HUES6 (cell line): ENCODE data around the gene FAAP100.
"Not testable (repeated sequence)": the region's sequence is repeated elsewhere in the genome, so short reads cannot be mapped to it uniquely, and the experiment has no call there.

Experiments
- H3K27ac ChIP-seq: 2 replicates; pipeline ENCODE4 v1.7.0; 2013; ENCODE audit warnings: low read depth, mild to moderate bottlenecking, low read length, inconsistent platforms
- H3K27me3 ChIP-seq: 2 replicates; pipeline ENCODE4 v1.6.1; 2013; ENCODE audit warnings: low read length; ENCODE audit not compliant: control insufficient read depth, insufficient read depth
- H3K36me3 ChIP-seq: 2 replicates; pipeline ENCODE4 v1.6.1; 2013; ENCODE audit warnings: low read length; ENCODE audit not compliant: control insufficient read depth, insufficient read depth
- H3K4me1 ChIP-seq: 2 replicates; pipeline ENCODE4 v1.6.1; 2013; ENCODE audit warnings: low read length; ENCODE audit not compliant: control insufficient read depth, insufficient read depth
- H3K4me3 ChIP-seq: 2 replicates; pipeline ENCODE4 v1.5.1; 2013; ENCODE audit warnings: low read depth, low read length
- H3K9ac ChIP-seq: one replicate; pipeline ENCODE4 v1.6.1; 2013; ENCODE audit warnings: mild to moderate bottlenecking, low read length
- H3K9me3 ChIP-seq: 2 replicates; pipeline ENCODE4 v1.6.1; 2013; ENCODE audit warnings: low read depth, low read length; ENCODE audit not compliant: control insufficient read depth, insufficient read depth

FAAP100 gene, protein sequence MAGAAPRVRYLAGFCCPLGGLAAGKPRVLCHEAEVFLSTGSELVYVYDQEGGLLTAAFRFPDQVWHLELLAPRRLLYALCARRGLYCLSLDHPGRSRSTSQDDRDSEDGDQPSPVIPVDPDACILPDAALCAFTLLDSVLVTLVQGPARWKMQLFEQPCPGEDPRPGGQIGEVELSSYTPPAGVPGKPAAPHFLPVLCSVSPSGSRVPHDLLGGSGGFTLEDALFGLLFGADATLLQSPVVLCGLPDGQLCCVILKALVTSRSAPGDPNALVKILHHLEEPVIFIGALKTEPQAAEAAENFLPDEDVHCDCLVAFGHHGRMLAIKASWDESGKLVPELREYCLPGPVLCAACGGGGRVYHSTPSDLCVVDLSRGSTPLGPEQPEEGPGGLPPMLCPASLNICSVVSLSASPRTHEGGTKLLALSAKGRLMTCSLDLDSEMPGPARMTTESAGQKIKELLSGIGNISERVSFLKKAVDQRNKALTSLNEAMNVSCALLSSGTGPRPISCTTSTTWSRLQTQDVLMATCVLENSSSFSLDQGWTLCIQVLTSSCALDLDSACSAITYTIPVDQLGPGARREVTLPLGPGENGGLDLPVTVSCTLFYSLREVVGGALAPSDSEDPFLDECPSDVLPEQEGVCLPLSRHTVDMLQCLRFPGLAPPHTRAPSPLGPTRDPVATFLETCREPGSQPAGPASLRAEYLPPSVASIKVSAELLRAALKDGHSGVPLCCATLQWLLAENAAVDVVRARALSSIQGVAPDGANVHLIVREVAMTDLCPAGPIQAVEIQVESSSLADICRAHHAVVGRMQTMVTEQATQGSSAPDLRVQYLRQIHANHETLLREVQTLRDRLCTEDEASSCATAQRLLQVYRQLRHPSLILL

DNA sequence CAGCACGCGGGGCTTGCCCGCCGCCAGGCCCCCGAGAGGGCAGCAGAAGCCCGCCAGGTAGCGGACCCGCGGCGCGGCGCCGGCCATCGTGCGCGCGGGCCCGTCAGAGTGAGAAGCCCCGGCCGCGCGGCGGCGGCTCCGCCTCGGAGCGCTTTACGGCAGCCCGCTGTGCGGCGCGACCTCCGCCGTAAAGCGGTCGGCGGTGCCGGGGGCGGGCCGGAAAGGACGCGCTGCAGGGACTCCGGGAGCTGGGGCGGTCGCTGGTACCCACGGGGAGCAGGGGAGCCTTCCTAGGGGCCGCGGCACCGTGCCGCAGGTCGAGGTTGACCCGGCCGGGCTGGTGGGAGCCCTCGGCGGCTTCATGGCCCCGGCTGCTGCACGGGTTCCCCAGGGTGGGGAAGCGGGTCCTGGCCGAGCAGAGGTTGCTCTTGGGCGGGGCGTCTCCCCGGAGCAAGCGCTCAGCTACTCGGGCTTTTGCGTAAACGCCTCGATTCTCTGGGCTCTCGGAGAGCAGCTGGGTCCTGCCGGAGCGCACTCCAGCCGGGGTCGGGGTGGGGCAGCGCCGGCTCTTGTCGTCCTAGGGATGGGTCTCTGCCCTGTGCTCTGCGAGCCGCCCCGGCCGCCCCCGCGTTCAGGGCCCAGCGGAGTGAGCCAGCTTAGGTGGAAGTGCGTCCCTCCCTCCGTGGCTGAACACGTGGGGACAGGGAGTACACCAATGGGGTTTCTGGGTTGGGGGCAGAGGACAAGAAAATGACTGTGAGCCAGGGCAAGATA is at the start of gene FAAP100:
FAAP100 (minus strand) TSS at position 110 of the 774 bp plus-strand sequence; CDS start at position 87, 23 bp downstream.
- Histone ChIP-seq H3K27ac (peak within 1 kb of the TSS; percentile 52; the same call in 1 of the 2 replicates), H3K4me3 (peak within 1 kb of the TSS; percentile 91), H3K4me1 (peaks cover 15% of the 10 kb centered on the region), H3K9me3 (no peaks in the 10 kb centered on the region), H3K36me3 (peaks cover 31% of the 10 kb centered on the region), H3K27me3 (no peaks in the 10 kb centered on the region), H3K9ac (peak within 1 kb of the TSS; percentile 77)

DNA sequence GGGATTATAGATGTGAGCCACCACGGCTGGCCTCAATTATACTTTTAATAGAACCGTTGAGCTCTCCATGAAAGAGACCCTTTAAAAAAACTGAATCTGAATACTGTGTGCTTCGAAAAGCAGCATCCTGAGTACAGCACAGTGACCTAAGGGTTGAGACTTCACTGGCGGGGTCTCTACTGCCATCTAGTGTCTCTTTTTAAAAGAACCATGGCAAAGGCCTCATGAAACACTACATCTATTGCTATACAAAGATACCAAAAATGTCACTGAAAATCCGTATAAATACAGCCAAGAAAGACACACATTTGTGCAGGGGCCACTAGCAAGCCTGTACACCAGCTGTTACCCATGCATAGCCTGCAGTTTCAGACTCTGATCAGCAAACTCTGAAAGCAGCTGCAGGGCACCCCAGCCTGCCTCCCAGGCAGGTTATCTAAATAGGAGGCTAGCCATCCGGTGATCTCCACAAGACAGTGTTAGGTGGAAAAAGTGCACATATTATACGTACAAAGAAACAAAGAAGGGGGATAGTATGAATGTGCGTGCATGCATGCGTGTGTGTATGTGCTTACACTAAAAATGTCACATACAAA is 49.5 kb upstream of the FAAP100 start:
- no peak overlapping the region for H3K27ac ChIP-seq
- H3K27me3 ChIP-seq = no peaks in the 10 kb centered on the region
- H3K9me3 ChIP-seq = no peaks in the 10 kb centered on the region
- H3K4me3 ChIP-seq = no peak overlapping the region
- H3K4me1 ChIP-seq = no peaks in the 10 kb centered on the region
- no peak overlapping the region for H3K9ac ChIP-seq
- H3K36me3 ChIP-seq = peaks cover 76% of the 10 kb centered on the region

DNA sequence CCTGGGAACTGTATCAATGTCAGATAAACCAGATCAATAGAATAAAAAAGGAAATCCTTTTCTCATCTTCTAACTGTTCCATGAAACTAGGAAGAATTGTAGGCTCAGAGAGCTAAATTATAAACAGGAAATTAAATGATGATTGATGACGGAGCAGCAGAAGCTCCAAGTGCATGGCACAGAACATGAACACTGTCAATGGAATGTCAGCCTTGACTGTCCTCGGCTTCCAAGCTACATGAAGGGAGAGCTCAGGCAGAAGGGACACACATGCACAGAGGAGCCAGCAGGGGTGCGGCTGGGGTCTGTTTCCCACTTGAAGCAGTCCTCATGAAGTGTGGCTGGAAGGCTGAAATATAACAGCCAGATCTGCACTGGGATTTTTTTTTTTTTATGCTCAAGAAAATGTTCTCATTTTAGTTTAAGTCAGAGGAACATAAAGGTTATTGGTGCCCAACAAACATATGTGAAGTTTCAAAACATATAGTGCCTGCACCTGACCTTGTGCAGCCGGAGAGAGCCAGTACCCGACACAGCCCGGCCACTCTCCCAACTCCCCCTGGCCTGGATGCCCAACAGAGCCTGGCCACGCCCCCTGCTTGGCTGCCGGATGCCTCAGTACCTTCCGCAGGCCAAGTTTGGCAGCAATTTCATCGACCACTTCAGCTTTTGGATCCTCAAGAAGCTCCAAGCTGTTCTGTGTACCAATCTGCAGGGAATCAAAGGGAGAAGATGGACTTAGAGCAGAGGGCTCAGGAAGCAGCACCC is 47.8 kb upstream of the FAAP100 start:
- H3K9ac ChIP-seq = no peak overlapping the region
- no peaks in the 10 kb centered on the region for H3K9me3 ChIP-seq
- H3K36me3 ChIP-seq = peaks cover 84% of the 10 kb centered on the region
- H3K27ac ChIP-seq = no peak overlapping the region
- H3K4me3 ChIP-seq = no peak overlapping the region
- H3K27me3 ChIP-seq = no peaks in the 10 kb centered on the region
- no peaks in the 10 kb centered on the region for H3K4me1 ChIP-seq

DNA sequence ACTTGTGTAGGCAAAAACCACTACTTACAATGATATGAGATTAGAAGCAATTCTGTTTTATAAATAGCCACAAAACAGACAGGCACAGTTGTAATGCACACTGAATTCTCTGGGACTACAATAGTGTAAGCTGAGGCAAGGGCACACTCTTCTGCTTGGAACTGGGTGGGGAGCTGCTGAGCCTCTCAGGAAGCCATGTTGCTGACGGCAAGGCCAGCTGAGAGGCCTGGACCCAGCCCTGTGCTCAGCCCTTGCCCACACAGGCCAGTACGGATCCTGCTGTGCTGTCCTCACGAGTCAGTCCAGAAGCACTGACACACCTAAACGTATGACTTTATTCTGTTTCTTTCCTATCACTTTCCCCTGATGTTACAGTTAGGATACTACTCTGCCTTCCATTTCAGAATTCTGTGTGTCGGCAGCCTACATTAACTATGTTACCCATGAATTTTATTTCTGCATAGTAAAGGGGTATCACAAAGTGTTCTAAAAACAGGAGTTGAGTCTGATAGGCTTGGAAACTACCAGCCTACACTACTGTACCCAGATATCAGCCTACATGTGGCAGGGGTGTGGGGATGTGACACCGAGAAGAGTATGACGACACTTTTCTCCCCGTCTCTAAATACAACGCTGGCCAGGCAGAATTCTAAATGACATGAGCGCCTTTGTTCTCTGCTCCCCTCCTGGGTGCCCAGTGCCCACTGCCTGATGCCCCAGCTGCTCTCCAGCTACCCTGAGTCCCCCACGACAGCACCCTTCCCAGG is 41.1 kb upstream of the FAAP100 start:
- H3K27me3 ChIP-seq = no peaks in the 10 kb centered on the region
- no peak overlapping the region for H3K27ac ChIP-seq
- H3K36me3 ChIP-seq = peaks cover 88% of the 10 kb centered on the region
- H3K9ac ChIP-seq = no peak overlapping the region
- H3K4me3 ChIP-seq = no peak overlapping the region
- no peaks in the 10 kb centered on the region for H3K9me3 ChIP-seq
- H3K4me1 ChIP-seq = no peaks in the 10 kb centered on the region

DNA sequence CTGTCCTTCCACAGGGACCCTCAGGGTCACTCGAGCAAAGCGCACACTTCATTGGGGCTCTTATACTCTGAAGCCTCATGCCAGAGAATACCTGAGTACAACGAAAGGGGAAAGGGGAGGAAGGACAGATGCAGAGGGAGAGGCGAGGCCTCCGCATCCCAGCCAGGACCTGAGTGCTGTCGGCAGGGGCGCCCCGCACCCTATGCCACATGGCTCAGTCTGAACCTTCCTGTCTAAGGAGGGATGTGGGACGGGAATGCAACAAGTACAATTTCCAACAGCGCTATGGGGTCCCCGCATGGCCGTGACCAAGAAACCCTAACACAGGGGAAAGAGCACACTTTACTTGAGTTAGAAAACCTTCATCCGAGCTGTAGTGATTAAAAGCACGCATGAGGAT is 39.8 kb upstream of the FAAP100 start:
- Histone ChIP-seq H3K4me3 (no peak overlapping the region), H3K9ac (no peak overlapping the region), H3K27me3 (no peaks in the 10 kb centered on the region), H3K36me3 (peaks cover 88% of the 10 kb centered on the region), H3K4me1 (no peaks in the 10 kb centered on the region), H3K27ac (no peak overlapping the region), H3K9me3 (no peaks in the 10 kb centered on the region)

DNA sequence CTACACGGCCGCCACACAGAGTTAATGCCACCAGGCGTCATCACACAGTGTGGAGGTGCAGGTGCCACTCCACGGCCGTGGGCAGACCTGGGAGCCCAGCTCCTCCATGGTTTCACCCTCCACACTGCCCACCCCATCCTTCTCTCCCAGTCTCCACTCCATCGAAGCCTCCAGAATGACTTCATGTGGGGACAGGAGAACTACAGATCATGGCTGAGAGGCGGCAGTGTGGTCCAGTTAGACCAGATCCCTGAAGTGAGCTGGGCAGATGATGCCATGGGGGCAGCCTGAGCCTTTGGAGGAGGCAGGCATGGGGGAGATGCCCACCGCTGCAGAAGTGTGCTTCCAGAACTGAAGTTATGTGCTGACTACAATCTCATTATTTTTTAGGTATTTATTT is 38.0 kb upstream of the FAAP100 start:
- Histone ChIP-seq H3K9me3 (no peaks in the 10 kb centered on the region), H3K4me3 (no peak overlapping the region), H3K4me1 (no peaks in the 10 kb centered on the region), H3K9ac (no peak overlapping the region), H3K27ac (no peak overlapping the region), H3K36me3 (peaks cover 90% of the 10 kb centered on the region), H3K27me3 (no peaks in the 10 kb centered on the region)

DNA sequence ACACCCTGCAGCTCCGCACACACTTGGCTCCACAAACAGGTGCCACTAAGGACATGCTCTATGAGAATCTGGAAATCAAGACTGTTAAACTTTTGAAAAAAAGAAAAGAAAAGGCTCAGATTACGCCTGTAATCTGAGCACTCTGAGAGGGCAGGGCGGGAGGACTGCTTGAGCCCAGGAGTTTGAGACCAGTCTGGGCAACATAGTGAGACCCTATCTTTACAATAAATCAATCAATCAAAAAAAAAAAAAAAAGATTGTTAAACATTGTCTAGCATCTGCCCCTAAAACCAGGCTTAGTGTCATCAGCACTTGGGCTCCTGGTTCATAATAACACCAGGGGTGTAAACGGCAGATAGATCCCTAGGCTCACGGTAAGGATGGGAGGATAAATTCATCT is 37.5 kb upstream of the FAAP100 start:
- no peaks in the 10 kb centered on the region for H3K27me3 ChIP-seq
- H3K4me1 ChIP-seq = no peaks in the 10 kb centered on the region
- H3K9me3 ChIP-seq = no peaks in the 10 kb centered on the region
- no peak overlapping the region for H3K27ac ChIP-seq
- no peak overlapping the region for H3K9ac ChIP-seq
- no peak overlapping the region for H3K4me3 ChIP-seq
- peaks cover 88% of the 10 kb centered on the region for H3K36me3 ChIP-seq

DNA sequence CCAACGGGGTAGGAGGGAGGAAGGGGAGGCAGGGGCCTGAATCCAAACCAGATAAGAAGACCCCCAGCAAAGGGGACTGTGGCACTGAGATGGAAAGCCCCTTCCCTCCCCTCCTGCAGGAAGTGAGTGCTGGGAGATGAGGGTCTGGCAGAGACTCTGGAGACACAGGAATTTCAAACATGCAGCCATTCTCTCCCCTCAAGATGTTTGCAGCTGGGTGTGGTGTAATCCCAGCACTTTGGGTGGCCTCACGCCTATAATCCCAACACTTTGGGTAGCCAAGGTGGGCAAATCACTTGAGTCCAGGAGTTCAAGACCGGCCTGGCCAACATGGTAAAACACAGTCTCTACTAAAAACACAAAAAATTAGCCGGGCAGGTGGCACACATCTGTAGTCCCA is 33.9 kb upstream of the FAAP100 start:
- Histone ChIP-seq H3K4me1 (no peaks in the 10 kb centered on the region), H3K4me3 (no peak overlapping the region), H3K27ac (no peak overlapping the region), H3K36me3 (peaks cover 91% of the 10 kb centered on the region), H3K27me3 (no peaks in the 10 kb centered on the region), H3K9me3 (no peaks in the 10 kb centered on the region), H3K9ac (no peak overlapping the region)

DNA sequence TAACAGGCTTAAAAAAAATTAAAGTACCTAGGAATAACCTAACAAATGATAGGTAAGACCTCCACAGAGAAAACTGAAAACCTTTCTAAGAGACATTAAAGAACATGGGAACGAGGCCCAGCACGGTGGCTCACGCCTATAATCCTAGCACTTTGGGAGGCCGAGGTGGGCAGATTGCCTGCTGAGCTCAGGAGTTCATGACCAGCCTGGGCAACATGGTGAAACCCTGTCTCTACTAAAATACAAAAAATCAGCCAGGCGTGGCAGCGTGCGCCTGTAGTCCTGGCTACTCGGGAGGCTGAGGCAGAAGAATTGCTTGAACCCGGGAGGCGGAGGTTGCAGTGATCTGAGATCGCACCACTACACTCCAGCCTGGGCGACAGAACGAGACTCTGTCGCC is 32.6 kb upstream of the FAAP100 start:
- not testable (repeated sequence) for H3K9ac ChIP-seq

More for the DNA sequence above, 32.6 kb upstream of the FAAP100 start:
- not testable (repeated sequence) for H3K9me3 ChIP-seq, H3K27ac ChIP-seq, H3K4me1 ChIP-seq, H3K27me3 ChIP-seq, H3K4me3 ChIP-seq
- peaks cover 89% of the 10 kb centered on the region for H3K36me3 ChIP-seq
